Tibial nerve (tissue), 4 donors: ENCODE results near the gene JPT2. TPM values are rescaled to one million over a fixed set of nuclear protein-coding genes. Genes with fewer than 3 reads are reported as not detected.

Experiments used
- DNase-seq, 2 donors: peaks; one replicate each; pipeline ENCODE4 v3.0.0-alpha.2; 2019; ENCODE audit warnings: low spot score in 2 of 2
- H3K27ac ChIP-seq, 4 donors: fragments of 200-600 bp; sonication (generic) in 3 of 4; one replicate each; pipeline ENCODE4 v1.5.1; 2017 to 2019; ENCODE audit warnings: mild to moderate bottlenecking in 1 of 4
- H3K27me3 ChIP-seq, 2 donors: fragments of 200-600 bp; sonication (generic) in 1 of 2; one replicate each; pipeline versions ENCODE4 v1.5.1 to v1.6.0; 2017 to 2019
- H3K36me3 ChIP-seq, 3 donors: fragments of 200-600 bp; sonication (generic); one replicate each; pipeline ENCODE4 v1.5.1; 2018 to 2019
- H3K4me1 ChIP-seq, 4 donors: fragments of 200-600 bp; sonication (generic) in 3 of 4; one replicate each; pipeline ENCODE4 v1.5.1; 2017 to 2019
- H3K4me3 ChIP-seq, 4 donors: fragments of 200-600 bp; sonication (generic) in 3 of 4; one replicate each; pipeline ENCODE4 v1.5.1; 2017 to 2019; ENCODE audit warnings: mild to moderate bottlenecking in 1 of 4, moderate library complexity in 1 of 4
- H3K9me3 ChIP-seq, 4 donors: fragments of 200-600 bp; sonication (generic) in 3 of 4; one replicate each; pipeline ENCODE4 v1.5.1; 2017 to 2019
- CTCF ChIP-seq, 5 experiments: fragments of 200-600 bp in 3 of 5; fragments of 450-650 bp in 2 of 5; sonication (generic) in 3 of 5; IDR thresholded peaks; one replicate each; pipeline ENCODE4 v1.5.1; 2016 to 2019; ENCODE audit warnings: antibody characterized with exemption in 5 of 5, mild to moderate bottlenecking in 3 of 5, moderate library complexity in 2 of 5
- EP300 ChIP-seq, 2 donors: sonication (generic); formaldehyde crosslinking; IDR thresholded peaks; one replicate each; pipeline ENCODE4 v1.6.1; 2017; ENCODE audit warnings: antibody characterized with exemption in 2 of 2, mild to moderate bottlenecking in 1 of 2
- POLR2A ChIP-seq, 2 donors: fragments of 450-650 bp; IDR thresholded peaks; one replicate each; pipeline ENCODE4 v1.6.1; 2017; ENCODE audit warnings: antibody characterized with exemption in 2 of 2, mild to moderate bottlenecking in 2 of 2, moderate library complexity in 2 of 2
- WGBS, 2 donors: methylation state at CpG; one replicate each; pipeline ENCODE4 v1.1.5; 2018; 5-methylcytosine and 5-hydroxymethylcytosine counted together
- total RNA-seq, 4 donors: library from RNA; depleted of rRNA; stranded (reverse); fragments of >200 nt; gene quantifications; one replicate each; pipeline ENCODE4 v1.1.0, GENCODE V29; 2016

JPT2 gene
- total RNA-seq, 4 donors from 2014 or later = 15.0 to 28.9 (median 16.1) TPM

GRCh38 chr16:1734123-1734522 lies 56.0 kb downstream of the JPT2 start:
- no peak for DNase-seq
- Histone ChIP-seq H3K27me3 (no peaks in the 10 kb centered on the region), H3K4me1 (peaks cover 0 to 6% (median 0%) of the 10 kb centered on the region in 4 donors), H3K4me3 (no peak overlapping the region), H3K9me3 (no peaks in the 10 kb centered on the region), H3K36me3 (peaks cover 0 to 59% (median 13%) of the 10 kb centered on the region in 3 donors), H3K27ac (no peak overlapping the region)
- 88 to 95% methylated on average over 8 to 17 of the region's 22 CpGs for WGBS, 2 donors
- TF ChIP-seq POLR2A (IDR thresholded peaks at IDR 0.05) (no peak), EP300 (IDR thresholded peaks at IDR 0.05) (no peak), CTCF (IDR thresholded peaks at IDR 0.05) (no peak)

- peaks cover 0 to 6% (median 0%) of the 10 kb centered on the region in 4 donors for H3K4me1 ChIP-seq
- DNase-seq = no peak
- WGBS, 2 donors = 96 to 98% methylated on average over 18 to 21 of the region's 22 CpGs
- H3K9me3 ChIP-seq = no peaks in the 10 kb centered on the region
- no peaks in the 10 kb centered on the region for H3K27me3 ChIP-seq
- H3K36me3 ChIP-seq = peaks cover 0 to 52% (median 10%) of the 10 kb centered on the region in 3 donors
- TF ChIP-seq POLR2A (IDR thresholded peaks at IDR 0.05) (no peak), CTCF (IDR thresholded peaks at IDR 0.05) (no peak), EP300 (IDR thresholded peaks at IDR 0.05) (no peak)
- no peak overlapping the region for H3K27ac ChIP-seq
- no peak overlapping the region for H3K4me3 ChIP-seq
Measured at GRCh38 chr16:1734816-1735215, 56.7 kb downstream of the JPT2 start.

- 96 to 99% methylated on average over 33 of the region's 33 CpGs for WGBS, 2 donors
- no peak for DNase-seq
- Histone ChIP-seq H3K4me1 (no peaks in the 10 kb centered on the region), H3K27me3 (no peaks in the 10 kb centered on the region), H3K27ac (no peak overlapping the region), H3K36me3 (peaks cover 0 to 50% (median 8%) of the 10 kb centered on the region in 3 donors), H3K9me3 (no peaks in the 10 kb centered on the region), H3K4me3 (no peak overlapping the region)
- no peak for TF ChIP-seq EP300 (IDR thresholded peaks at IDR 0.05)
- no peak for TF ChIP-seq CTCF (IDR thresholded peaks at IDR 0.05)
- TF ChIP-seq POLR2A (IDR thresholded peaks at IDR 0.05) = no peak
Measured at GRCh38 chr16:1740234-1740633, 62.2 kb downstream of the JPT2 start.

DNA sequence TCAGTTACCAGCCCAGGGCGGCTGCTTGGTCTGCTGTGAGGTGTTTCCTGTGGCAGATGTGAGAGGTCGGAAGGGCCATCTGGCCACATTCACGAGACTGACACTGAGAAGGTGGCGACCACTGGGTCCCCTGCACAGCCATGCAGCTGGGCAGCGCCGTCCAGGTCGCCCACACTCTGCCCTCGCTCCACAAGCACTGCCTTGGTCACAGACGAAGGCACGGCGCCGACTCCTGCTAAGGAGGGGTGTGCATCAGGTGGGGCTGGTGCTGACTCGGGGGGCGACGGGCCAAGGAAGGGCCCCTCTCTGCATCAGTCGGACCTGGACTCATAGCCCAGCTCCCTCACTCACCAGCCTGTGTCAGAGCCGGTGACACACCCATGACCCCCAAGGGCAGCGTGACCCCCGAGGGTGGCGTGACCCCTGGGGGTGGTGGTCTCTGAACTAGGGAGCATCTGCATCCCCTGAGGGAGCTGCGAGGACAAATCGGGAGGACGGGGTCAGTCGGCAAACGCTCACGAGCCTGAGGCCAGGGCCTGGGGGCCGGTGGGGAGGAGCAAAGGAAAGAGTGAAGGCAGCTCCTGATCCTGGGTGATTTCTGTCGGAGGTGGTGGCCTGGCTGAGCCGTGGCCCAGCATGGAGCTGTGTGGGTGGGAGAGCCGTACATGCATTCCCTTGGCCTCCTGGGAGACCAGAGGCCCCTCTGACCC lies 62.9 kb downstream of the JPT2 start:
- DNase-seq = no peak
- H3K9me3 ChIP-seq = no peaks in the 10 kb centered on the region
- H3K4me1 ChIP-seq = no peaks in the 10 kb centered on the region
- no peak for TF ChIP-seq EP300 (IDR thresholded peaks at IDR 0.05)
- TF ChIP-seq CTCF (IDR thresholded peaks at IDR 0.05) = no peak
- no peak for TF ChIP-seq POLR2A (IDR thresholded peaks at IDR 0.05)
- H3K36me3 ChIP-seq = peaks cover 0 to 58% (median 8%) of the 10 kb centered on the region in 3 donors
- H3K27me3 ChIP-seq = no peaks in the 10 kb centered on the region
- no peak overlapping the region for H3K27ac ChIP-seq
- 78 to 86% methylated on average over 28 to 29 of the region's 30 CpGs for WGBS, 2 donors
- H3K4me3 ChIP-seq = no peak overlapping the region

DNA sequence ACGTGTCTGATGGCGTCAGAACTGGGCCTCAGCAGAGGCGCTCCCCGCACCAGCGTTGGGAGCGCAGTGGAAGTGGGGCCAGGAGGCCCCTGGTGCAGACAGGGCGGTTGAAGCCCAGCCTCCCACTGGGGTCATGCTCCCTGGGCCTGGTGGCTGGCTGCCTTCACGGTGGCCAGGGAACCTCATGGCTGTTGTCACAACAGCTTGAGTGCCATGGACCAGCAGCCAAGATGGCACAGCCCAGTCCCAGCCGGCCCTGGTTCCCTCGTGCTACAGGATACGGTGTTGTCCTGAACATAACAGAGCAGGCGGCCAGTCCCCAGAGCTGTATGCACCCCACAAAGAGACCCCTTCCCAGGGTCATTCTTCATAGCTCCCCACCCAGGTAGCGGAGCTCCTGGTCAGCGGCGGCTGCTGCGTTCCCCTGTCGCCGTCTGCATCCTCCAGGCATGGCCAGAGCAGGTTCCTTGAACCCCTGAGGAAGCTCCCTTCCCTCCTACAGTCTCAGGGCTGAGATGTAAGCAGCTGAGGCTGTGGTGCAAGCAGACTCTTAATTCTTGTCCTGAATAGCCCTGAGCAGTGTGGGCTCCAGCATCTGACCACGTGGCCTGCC lies 63.6 kb downstream of the JPT2 start:
- Histone ChIP-seq H3K27me3 (no peaks in the 10 kb centered on the region), H3K4me1 (no peaks in the 10 kb centered on the region), H3K27ac (no peak overlapping the region), H3K4me3 (no peak overlapping the region), H3K9me3 (no peaks in the 10 kb centered on the region), H3K36me3 (peaks cover 0 to 65% (median 8%) of the 10 kb centered on the region in 3 donors)
- 87 to 91% methylated on average over 13 to 16 of the region's 19 CpGs for WGBS, 2 donors
- TF ChIP-seq EP300 (IDR thresholded peaks at IDR 0.05) = no peak
- TF ChIP-seq CTCF (IDR thresholded peaks at IDR 0.05) = no peak
- no peak for TF ChIP-seq POLR2A (IDR thresholded peaks at IDR 0.05)
- no peak for DNase-seq
